GM12873 (cell line): ENCODE measurements around the gene WDR72.

Experiments
- TF ChIP-seq, protein P1 (sequence below): IDR thresholded peaks from 2 replicates; pipeline ENCODE4 v1.5.1; 2012; ENCODE audit warnings: low read depth, mild to moderate bottlenecking, moderate library complexity, low read length, control low read depth; ENCODE audit not compliant: insufficient read depth; ENCODE audit errors: missing control alignments

Gene WDR72

DNA sequence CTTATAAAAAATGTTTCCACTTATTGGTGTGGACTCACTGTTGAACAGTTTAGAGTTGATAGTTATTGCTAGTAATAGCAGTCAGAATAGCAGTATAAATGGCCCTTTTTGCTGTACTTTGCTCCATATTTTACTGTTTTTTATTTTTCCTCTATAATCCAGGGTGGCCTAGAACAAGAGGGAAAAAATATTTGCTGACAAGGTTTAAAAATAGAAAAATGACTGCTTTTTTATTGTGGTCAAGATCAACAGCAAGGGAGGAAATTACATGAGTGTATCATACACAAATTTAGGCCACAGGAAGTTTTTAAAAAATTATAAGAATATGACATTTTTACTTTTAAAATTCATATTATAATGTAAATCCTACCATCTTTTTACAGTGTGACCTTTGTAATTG lies 269.1 kb downstream of the WDR72 start:
- TF ChIP-seq, protein P1, sequence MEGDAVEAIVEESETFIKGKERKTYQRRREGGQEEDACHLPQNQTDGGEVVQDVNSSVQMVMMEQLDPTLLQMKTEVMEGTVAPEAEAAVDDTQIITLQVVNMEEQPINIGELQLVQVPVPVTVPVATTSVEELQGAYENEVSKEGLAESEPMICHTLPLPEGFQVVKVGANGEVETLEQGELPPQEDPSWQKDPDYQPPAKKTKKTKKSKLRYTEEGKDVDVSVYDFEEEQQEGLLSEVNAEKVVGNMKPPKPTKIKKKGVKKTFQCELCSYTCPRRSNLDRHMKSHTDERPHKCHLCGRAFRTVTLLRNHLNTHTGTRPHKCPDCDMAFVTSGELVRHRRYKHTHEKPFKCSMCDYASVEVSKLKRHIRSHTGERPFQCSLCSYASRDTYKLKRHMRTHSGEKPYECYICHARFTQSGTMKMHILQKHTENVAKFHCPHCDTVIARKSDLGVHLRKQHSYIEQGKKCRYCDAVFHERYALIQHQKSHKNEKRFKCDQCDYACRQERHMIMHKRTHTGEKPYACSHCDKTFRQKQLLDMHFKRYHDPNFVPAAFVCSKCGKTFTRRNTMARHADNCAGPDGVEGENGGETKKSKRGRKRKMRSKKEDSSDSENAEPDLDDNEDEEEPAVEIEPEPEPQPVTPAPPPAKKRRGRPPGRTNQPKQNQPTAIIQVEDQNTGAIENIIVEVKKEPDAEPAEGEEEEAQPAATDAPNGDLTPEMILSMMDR = no peak

DNA sequence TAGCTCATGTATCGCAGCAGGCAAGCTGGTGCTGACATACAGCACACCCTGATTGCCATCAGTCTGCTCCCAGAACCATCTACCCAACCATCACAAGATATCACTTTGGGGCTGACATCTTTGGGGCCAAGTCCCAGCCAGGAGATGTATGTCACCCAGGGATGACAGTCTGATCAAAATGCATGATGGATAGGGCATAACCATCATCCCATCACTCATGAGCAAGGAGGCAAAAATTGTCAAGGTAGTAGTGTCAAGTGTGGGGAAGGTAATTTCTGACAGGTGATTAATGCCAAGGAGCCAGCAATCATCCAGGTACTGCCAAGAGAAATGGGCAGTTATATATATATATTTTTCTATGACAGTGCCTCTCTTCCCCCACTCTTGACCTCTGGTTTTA lies 277.4 kb downstream of the WDR72 start:
- TF ChIP-seq, protein P1 = no peak

DNA sequence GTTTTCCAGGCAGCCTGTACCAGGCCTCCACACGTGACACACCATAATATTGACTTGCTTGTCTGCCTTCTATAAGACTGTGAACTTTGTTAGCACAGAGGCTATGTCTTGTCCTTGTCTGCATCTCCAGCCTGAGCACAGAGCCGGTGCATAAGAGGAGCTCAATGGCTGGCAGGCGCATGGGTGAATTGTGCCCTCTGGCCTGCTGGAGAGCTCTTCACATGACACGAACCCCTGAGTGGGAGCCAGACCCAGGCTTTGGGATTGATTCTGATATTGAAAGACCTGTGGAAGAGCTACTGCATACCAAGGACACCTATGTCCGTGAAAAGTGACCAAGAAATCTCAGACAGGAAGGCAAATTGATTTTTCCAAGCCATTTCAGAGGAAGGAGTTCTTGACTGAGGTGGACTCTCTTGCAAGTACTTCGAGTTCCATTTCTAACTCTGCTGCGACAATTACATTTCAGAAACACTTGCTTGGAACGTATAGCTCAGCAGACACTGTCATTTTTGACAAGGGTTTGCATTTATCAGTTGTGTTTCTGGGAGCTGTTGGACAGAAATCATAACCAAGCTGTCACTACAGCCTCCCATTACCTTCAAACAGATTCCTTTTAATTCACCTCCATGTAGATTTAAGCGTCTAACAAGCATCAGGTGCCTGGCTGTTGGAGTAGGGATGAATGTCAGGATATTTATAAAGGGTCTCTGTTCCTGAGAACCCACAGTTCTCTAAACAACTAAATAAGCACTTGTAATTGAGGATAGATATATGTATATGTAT lies 281.3 kb downstream of the WDR72 start:
- TF ChIP-seq, protein P1 = no peak

DNA sequence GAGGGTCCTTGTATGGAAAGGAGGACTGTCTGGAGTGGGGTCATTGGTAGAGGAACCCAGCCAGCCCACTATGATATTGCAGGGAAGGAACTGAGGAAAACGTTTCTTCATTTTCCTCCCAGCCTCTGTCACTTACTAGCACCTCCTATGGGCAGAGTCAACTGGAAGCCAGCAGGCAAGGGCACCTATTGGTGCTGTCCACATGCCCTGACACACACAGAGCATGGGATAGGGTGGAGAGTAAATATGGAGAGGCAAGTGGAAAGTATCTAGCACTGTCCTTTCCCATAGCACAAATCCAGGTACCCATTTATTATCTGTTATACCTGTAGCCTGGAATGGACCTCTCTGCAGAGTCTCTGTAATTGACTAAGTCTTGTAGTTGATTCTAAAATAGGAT lies 285.6 kb downstream of the WDR72 start:
- TF ChIP-seq, protein P1 = no peak

DNA sequence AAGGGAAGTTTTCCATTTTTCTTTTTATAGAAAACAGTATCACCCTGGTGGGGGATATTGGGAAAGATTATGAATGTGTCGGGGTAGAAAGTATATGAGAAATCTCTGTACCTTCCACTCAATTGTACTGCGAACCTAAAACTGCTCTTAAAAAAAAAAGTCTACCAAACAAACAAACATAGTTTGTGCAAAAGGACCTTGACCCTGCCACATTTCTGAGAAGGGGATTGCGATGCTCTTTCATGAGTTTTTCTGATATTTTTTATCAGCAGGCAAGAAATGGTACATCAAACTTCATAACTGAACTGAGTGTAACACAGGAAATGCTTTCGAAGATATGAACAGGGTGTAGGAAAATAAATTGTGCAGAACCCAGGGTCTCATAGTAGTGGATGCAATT lies 286.0 kb downstream of the WDR72 start:
- TF ChIP-seq, protein P1 = no peak

DNA sequence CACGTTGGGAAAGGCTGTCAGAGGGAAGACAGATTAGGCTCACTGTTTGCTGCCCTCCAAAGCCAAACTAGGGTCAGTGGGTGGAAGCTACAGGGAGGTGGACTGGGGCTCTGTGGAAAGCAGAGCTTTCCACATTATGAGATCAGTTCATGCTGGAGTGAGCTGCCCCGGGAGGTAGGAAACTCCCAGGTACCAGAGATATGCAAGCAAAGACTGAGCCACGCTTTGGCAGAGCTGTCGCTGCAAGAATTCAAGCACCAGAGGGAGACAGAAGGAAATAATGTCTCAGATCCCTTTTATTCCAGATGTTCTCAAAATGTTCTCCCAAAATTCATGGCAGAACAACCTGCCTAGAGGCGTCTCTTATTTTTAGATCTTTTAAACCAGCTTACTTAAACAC lies 286.6 kb downstream of the WDR72 start:
- TF ChIP-seq, protein P1 = no peak

DNA sequence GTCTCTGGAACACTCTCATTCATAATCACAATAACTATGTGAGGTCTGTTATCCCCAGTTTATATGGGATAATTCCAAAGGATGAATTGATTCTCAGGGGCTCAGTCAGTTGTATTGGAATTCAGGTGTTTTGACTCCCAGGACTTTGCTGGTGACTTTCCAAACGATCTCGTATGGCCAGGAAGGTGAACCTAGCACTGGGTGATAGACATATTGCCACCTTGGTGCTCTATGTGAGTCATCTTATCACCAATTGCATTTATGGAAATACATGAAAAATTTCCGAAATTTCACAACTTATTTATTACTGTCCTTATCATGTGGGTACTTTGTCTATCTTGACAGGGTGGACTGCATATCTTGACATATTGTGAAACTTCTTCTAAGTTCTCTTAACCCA lies 287.3 kb downstream of the WDR72 start:
- TF ChIP-seq, protein P1 = no peak
